ENCODE data around the gene KLF13. TPM values are rescaled to one million over a fixed set of nuclear protein-coding genes. Genes with fewer than 3 reads are reported as not detected.

KLF13 gene
- total RNA-seq, 3 donors from 2014 or later (not counting 1 experiment from before 2014, with no cell fraction given), result 277 to 328 (median 300) TPM

DNA sequence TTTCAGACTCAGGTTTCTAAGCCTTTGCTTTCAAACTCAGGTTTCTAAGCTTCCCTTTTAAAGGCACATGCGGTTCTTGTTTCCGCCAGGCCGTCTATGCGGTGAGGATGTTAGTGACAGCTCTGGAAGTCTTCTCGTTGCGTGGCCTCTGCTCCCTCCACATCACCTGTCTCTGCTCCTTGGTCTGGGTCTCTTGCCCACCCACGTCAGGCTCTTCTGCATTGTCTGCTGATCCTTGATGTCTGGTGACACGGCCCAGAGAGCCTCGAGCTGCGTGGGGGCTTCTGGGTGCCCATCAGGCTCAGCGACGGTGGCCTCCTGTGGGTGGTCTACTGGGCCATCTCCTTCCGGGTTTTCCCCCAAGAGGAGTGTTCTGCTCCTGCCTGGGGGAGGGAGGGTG is 30.5 kb downstream of the KLF13 start:
- Mint-ChIP-seq H3K36me3 (no peaks in the 10 kb centered on the region), H3K4me1 (peaks cover 91 to 97% of the 10 kb centered on the region in 2 donors), H3K4me3 (peak overlapping the region; percentile 88), H3K27me3 (ENCODE audit: low read depth in 2 of 2) (no peaks in the 10 kb centered on the region), H3K9me3 (no peaks in the 10 kb centered on the region), H3K27ac (peak overlapping the region; percentile 88 to 96)
- WGBS (ENCODE audit: insufficient coverage), result 3% methylated on average over 13 of the region's 13 CpGs
- no peaks in the 10 kb centered on the region for H3K9me3 ChIP-seq (ENCODE audit: control insufficient read depth, insufficient read depth, low read length)
- H3K4me3 ChIP-seq (ENCODE audit: low read length), result no peak overlapping the region
- DNase-seq (peak in 1 of 2 donors; percentile 76), ATAC-seq (no peak)
- TF ChIP-seq, protein P1, sequence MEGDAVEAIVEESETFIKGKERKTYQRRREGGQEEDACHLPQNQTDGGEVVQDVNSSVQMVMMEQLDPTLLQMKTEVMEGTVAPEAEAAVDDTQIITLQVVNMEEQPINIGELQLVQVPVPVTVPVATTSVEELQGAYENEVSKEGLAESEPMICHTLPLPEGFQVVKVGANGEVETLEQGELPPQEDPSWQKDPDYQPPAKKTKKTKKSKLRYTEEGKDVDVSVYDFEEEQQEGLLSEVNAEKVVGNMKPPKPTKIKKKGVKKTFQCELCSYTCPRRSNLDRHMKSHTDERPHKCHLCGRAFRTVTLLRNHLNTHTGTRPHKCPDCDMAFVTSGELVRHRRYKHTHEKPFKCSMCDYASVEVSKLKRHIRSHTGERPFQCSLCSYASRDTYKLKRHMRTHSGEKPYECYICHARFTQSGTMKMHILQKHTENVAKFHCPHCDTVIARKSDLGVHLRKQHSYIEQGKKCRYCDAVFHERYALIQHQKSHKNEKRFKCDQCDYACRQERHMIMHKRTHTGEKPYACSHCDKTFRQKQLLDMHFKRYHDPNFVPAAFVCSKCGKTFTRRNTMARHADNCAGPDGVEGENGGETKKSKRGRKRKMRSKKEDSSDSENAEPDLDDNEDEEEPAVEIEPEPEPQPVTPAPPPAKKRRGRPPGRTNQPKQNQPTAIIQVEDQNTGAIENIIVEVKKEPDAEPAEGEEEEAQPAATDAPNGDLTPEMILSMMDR (IDR thresholded peaks at IDR 0.05), result no peak
- peak overlapping the region; percentile 96 for H3K27ac ChIP-seq (ENCODE audit: low read length)
- H3K4me1 ChIP-seq (ENCODE audit: control insufficient read depth, insufficient read depth, low read length), result peaks cover 98% of the 10 kb centered on the region
- H3K27me3 ChIP-seq (ENCODE audit: control insufficient read depth, insufficient read depth, low read length), result no peaks in the 10 kb centered on the region
- intact Hi-C loops (cut with micrococcal nuclease), result no loop called here
- peaks cover 18% of the 10 kb centered on the region for H3K36me3 ChIP-seq (ENCODE audit: control insufficient read depth, insufficient read depth, low read length)

DNA sequence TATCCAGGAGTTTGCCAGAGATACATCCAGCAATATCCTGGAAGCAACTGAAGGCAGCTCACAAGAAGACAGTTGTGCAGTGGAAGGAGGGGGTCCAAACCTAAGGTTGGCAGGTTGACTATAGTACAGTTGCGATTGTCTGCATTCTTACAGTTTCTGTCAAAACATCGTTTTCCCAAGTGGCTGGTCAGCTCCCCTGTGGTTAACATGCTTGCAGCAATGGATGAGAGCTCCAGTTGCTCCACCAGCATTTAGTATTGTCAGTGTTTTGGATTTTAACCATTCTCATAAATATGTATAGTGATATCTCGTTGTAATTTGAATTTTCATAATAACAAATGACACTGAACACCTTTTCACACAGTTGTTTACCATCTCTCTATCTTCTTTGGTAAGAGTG is 31.5 kb downstream of the KLF13 start:
- peak overlapping the region; percentile 82 for H3K4me3 Mint-ChIP-seq
- intact Hi-C loops (cut with micrococcal nuclease), result no loop called here
- H3K9me3 Mint-ChIP-seq, result no peaks in the 10 kb centered on the region
- ATAC-seq, result no peak
- 45% methylated on average over 2 of the region's 3 CpGs for WGBS (ENCODE audit: insufficient coverage)
- H3K4me3 ChIP-seq (ENCODE audit: low read length), result no peak overlapping the region
- TF ChIP-seq, protein P1 (IDR thresholded peaks at IDR 0.05), result no peak
- H3K27ac Mint-ChIP-seq, result peak overlapping the region; percentile 88 to 96
- peaks cover 98% of the 10 kb centered on the region for H3K4me1 ChIP-seq (ENCODE audit: control insufficient read depth, insufficient read depth, low read length)
- H3K4me1 Mint-ChIP-seq, result peaks cover 91 to 97% of the 10 kb centered on the region in 2 donors
- H3K27ac ChIP-seq (ENCODE audit: low read length), result peak overlapping the region; percentile 96
- H3K9me3 ChIP-seq (ENCODE audit: control insufficient read depth, insufficient read depth, low read length), result no peaks in the 10 kb centered on the region
- H3K27me3 Mint-ChIP-seq (ENCODE audit: low read depth in 2 of 2), result no peaks in the 10 kb centered on the region
- H3K36me3 Mint-ChIP-seq, result no peaks in the 10 kb centered on the region
- H3K36me3 ChIP-seq (ENCODE audit: control insufficient read depth, insufficient read depth, low read length), result peaks cover 18% of the 10 kb centered on the region
- no peak for DNase-seq
- no peaks in the 10 kb centered on the region for H3K27me3 ChIP-seq (ENCODE audit: control insufficient read depth, insufficient read depth, low read length)

DNA sequence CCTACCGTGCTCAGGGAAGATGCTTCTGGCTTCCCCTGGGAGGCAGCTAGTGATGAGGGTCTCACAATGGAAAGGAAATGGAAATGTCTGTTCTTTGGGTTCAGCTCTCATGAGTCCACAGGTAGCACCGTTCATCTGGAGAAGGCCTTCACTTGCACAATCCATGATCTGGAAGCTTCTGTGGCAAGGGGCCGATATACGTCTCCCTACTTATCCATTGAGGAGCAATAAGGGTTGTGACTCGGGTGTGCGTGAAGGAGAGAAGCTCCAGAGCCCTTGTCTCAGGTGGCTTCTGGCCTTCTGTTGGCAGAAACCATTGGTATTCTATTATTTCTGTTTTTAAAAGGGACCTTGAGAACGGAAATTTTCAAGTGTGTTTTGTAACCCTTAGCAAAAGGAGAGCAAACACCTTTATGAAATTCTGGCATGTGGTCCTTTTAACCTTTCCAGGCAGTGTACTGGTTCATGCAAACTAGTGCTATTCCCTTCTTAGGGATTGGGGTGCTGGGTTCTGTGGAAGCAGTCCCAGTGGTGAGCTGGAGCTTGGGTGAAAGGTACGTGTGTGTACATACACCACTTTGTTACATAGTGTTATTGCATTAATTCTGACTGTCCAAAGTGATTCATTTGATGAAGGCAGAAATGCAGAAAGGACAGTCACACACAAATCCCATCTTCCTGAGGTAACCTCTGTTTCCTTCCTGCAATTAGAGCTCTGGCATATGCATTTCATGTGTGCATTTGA is 32.5 kb downstream of the KLF13 start:
- H3K27me3 Mint-ChIP-seq (ENCODE audit: low read depth in 2 of 2), result no peaks in the 10 kb centered on the region
- H3K9me3 ChIP-seq (ENCODE audit: control insufficient read depth, insufficient read depth, low read length), result no peaks in the 10 kb centered on the region
- no peak for DNase-seq
- H3K4me1 ChIP-seq (ENCODE audit: control insufficient read depth, insufficient read depth, low read length), result peaks cover 98% of the 10 kb centered on the region
- no peak overlapping the region for H3K4me3 ChIP-seq (ENCODE audit: low read length)
- peaks cover 94 to 97% of the 10 kb centered on the region in 2 donors for H3K4me1 Mint-ChIP-seq
- ATAC-seq, result no peak
- intact Hi-C loops (cut with micrococcal nuclease), result no loop called here
- no peaks in the 10 kb centered on the region for H3K36me3 Mint-ChIP-seq
- H3K36me3 ChIP-seq (ENCODE audit: control insufficient read depth, insufficient read depth, low read length), result peaks cover 18% of the 10 kb centered on the region
- no peaks in the 10 kb centered on the region for H3K9me3 Mint-ChIP-seq
- 88% methylated on average over 8 of the region's 8 CpGs for WGBS (ENCODE audit: insufficient coverage)
- peak overlapping the region; percentile 88 to 96 for H3K27ac Mint-ChIP-seq
- peak overlapping the region; percentile 89 for H3K4me3 Mint-ChIP-seq
- peak overlapping the region; percentile 96 for H3K27ac ChIP-seq (ENCODE audit: low read length)
- H3K27me3 ChIP-seq (ENCODE audit: control insufficient read depth, insufficient read depth, low read length), result no peaks in the 10 kb centered on the region
- TF ChIP-seq, protein P1 (IDR thresholded peaks at IDR 0.05), result no peak

All from natural killer cell (primary cell).